Adrenal gland (tissue), 5 donors: Measurements from ENCODE around the gene XNDC1N.
"Not testable (repeated sequence)": the region's sequence is repeated elsewhere in the genome, so short reads cannot be mapped to it uniquely, and the experiment has no call there.

ENCODE experiments used
- CTCF ChIP-seq, 6 experiments: fragments of 450-650 bp in 4 of 6; fragments of 200-600 bp in 2 of 6; sonication (generic) in 1 of 6; IDR thresholded peaks; 1 replicate in 5 of 6; 2 replicates in 1 of 6; pipeline versions ENCODE4 v1.5.1 to v1.8.0; 2016 to 2021; ENCODE audit warnings: antibody characterized with exemption in 6 of 6, mild to moderate bottlenecking in 2 of 6, moderate library complexity in 1 of 6
- POLR2A ChIP-seq, 2 donors: fragments of 450-650 bp; IDR thresholded peaks; one replicate each; pipeline ENCODE4 v1.6.1; 2017; ENCODE audit warnings: antibody characterized with exemption in 2 of 2, mild to moderate bottlenecking in 2 of 2, moderate library complexity in 1 of 2
- donor health status: DM: no; HTN: no; CAD: no.

GRCh38 chr11:71910775-71911174 is 17.6 kb downstream of the XNDC1N start:
- TF ChIP-seq CTCF, POLR2A (IDR thresholded peaks at IDR 0.05): not testable (repeated sequence)
